ENCODE data around the gene PADI1.

DNA sequence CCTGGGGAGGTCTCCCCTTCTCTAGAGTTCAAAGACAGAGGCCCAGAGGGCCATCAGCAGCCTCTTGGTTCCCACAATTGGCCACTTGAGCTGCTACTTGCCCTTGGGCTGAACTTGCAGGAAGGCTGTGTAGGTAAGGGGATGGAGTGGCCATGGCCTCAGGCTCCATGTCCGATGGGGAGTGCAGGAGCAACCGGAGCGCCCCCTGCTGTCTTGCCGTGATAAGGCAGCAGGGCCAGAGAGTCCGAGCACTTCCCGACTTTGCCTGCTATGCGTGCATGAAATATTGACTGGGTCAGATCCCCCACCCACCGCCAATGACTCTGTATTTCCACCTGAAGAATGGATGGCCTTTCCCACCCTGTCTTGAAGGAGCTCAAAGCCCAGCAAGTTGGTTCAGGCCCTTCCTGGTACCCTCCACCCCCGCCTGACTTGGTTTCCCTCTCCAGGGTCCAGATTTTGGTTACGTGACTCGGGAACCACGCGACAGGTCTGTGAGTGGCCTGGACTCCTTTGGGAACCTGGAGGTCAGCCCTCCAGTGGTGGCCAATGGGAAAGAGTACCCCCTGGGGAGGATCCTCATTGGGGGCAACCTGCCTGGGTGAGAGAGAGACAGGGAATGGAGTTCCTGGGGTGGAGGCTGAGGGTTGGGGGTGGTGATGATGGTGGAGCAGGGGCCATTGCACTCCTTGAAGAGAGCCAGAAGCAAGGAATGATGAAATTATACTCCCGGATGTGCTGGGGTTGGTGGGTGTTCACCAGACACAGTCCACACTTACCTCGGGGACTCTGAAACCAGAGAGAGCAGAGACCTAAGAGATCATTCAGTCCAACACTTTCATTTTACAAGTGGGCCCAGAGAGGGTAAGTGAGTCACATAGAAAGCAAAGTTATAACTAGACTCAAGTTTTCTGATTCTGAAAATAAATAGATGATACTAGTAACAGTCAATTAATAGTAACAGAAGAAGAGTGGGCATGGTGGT lies 69.5 kb downstream of the PADI1 start:
- TF ChIP-seq, protein P1, sequence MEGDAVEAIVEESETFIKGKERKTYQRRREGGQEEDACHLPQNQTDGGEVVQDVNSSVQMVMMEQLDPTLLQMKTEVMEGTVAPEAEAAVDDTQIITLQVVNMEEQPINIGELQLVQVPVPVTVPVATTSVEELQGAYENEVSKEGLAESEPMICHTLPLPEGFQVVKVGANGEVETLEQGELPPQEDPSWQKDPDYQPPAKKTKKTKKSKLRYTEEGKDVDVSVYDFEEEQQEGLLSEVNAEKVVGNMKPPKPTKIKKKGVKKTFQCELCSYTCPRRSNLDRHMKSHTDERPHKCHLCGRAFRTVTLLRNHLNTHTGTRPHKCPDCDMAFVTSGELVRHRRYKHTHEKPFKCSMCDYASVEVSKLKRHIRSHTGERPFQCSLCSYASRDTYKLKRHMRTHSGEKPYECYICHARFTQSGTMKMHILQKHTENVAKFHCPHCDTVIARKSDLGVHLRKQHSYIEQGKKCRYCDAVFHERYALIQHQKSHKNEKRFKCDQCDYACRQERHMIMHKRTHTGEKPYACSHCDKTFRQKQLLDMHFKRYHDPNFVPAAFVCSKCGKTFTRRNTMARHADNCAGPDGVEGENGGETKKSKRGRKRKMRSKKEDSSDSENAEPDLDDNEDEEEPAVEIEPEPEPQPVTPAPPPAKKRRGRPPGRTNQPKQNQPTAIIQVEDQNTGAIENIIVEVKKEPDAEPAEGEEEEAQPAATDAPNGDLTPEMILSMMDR (IDR thresholded peaks at IDR 0.05; ENCODE audit: low read depth, low read length) = peak; percentile 66
- TF ChIP-seq EZH2phosphoT487 (IDR thresholded peaks at IDR 0.05; ENCODE audit: low read depth) = no peak
